CD4-positive, alpha-beta T cell treated with Interleukin-12 subunit alpha and Interleukin-12 subunit beta, for 1 hour (primary cell): ENCODE measurements around the gene SLC24A3.

Experiments used
- DNase-seq: peaks from one replicate; pipeline ENCODE4 v3.0.0-alpha.2; 2020

The SLC24A3 gene

DNA sequence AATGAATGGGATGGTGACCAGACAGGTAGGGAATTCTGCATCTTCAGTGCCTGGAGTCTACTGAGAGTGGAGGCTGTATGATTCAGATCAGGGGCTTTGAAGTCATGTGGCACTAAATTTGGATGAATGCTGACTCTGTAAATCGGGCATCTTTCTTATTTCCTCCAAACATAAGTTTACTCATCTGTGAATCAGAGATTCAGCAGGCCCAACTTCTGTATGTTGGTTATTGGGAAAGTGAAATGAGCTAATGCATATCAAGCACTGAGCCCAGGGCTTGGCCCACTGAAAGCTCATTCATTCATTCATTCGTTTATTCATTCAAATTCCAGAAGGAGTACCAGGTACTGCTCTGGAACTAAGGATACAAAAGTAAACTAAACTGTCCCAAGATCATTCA is 353.3 kb downstream of the SLC24A3 start:
- no peak for DNase-seq

DNA sequence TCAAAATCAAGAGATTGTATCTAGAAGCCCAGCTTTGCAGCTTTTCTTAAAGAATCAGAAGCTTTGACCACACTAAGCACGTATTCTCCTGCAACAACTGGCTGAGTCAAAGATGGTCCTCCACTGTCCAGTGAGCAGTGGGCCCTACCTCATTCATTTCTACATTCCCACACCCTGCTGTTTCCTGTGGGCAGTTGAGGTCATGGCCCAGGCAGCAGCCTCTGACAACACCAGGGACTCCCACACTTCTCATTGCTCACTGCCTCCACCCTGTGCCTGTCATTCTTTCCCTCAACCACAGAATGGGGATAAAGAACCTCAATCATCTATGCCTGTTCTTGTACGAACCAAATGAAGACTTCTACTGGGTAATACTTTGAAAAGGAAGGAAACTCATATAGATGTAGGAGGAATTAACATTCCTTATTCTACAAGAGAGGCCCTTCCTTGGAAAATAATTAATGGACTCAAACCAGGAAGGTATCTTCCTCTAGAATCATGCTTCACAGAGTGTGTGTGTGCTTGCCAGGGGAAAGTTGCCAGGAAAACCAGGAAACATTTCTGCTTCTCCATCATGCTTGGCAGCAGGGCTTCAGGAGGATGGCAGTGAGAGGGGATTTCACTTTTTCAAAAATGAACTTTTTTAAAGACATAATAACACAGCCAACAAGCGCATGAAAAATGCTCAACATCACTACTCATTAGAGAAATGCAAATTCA is 353.9 kb downstream of the SLC24A3 start:
- no peak for DNase-seq

DNA sequence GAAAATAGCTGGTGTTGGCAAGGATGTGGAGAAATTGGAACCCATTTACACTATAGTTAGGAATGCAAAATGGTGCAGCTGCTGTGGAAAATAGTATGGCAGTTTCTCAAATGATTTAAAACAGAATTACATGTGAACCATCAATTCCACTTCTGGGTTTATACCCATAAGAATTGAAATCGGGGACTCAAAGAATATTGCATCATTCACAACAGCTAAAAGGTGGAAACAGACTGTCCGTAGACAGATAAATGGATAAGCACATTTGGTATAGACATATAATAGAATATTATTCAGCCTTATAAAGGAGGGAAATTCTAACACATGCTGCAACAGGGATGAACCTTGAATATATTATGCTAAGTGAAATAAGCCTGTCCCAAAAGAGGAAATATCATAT is 355.7 kb downstream of the SLC24A3 start:
- no peak for DNase-seq

DNA sequence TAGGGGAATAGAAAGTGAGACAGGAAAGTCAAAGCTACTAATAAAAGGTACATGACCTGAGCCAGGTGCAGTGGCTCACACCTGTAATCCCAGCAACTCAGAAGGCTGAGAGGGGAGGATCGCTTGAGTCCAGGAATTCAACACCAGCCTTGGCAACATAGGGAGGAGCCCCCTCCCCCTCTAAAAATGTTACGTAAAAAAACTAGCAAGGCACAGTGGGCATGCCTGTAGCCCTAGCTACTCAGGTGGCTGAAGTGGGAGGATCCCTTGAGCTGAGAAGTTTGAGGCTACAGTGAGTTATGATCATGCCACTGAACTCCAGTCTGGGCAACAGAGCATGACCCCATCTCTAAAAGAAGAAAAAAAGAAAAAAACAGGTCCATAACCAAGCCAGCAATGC is 359.6 kb downstream of the SLC24A3 start:
- DNase-seq = no peak

DNA sequence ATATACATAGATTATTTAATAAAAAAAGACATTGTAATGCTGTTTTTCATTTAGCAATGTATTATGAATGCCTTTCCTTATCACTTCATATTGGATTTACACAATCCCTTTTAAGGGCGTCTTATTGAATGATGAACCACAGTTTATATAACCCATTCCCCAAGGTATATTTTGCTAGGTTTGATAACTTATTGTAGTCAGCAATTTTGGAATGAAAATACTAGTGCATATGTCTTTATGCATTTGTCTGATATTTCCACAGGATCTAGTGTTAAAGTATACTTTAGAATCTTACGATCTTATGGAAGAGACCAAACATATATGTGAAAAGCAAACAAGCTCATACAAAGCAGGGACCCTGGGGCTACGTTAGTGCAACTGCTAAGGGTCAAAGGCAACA is 365.2 kb downstream of the SLC24A3 start:
- no peak for DNase-seq

DNA sequence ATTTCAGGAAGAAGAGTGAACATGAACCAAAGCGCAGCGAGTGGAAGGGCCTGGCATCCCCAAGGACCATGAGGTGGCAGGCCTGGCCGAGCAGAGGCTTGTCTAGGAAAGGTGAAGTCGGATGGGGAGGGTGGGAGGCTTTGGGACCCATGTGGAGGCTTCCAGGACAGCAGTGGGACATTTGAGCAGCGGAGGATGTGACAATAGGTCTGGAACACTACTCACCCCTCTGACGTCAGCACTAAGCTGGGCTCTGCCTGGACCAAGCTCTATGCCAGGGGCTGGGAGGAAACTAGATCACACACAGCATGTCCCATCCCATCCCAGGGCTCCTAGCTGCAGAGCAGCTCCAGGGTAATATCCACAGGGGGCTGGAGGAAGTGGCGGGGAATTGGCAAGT is 370.3 kb downstream of the SLC24A3 start:
- DNase-seq = no peak

DNA sequence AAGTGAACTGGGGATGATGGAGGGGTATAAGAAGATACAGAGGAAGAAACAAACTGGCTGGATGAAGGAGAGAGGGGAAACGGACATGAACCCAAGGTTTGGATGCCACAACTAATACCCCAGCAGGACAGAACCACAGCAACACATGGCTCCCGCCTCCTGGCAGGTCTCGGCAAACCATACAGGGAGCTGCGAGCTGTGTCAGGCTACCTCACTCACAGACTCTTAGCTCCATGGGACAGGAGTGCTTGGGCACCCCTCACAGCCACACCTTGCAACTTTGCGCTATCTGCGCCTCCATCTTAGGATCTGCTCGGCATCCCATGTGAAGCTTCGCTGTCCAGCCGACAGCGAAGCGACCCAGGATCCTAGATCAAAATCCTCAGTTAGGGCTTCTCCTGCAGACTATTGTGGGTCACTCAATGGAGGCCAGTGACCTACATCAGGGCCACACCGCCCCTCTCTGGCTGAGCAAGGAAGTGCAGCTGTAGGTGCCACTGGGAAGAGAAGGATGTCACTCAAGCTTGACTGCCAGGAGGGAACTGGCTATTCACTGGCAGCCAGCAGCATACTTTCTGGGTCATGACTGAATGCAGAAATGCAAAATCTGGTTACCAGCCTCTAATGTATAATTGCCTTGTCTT is 371.2 kb downstream of the SLC24A3 start:
- peak; percentile 11 for DNase-seq

DNA sequence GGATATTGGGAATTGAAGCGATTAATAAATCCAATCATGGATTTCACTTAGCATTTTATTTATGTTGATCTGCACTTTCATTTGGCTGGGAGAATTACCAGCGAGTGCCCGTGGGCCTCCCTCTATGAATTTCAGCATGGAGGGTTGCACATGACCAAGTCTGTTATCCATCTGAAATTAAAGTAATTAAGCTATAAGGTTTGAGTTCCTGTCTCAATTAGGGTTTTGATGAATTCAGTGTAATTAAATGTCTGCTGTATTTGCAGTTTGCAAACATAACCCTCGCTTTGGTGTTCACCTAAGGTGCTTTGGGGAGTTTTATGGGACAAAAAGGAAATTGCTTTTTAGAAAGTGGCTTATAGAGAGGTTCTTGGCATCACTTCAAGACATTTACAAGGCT is 375.8 kb downstream of the SLC24A3 start:
- no peak for DNase-seq

DNA sequence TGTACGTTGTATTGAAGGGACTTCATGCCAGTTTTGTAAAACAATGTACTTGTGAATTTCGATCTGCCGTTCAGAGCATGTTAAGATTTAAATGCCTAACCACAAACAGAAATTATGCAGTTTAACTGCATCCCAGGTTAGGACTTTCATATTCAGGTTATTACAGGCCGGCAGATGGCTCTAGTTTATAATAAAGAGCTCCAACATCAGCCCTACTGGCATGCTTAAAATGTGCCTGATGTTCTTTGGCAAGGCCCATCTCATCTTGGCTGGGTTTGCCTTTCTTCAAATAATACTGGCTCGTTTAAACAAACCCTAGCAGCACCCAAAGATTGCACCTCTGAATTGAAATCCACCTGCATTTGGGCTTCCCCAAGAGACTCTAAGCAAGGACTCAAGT is 376.3 kb downstream of the SLC24A3 start:
- DNase-seq = no peak

DNA sequence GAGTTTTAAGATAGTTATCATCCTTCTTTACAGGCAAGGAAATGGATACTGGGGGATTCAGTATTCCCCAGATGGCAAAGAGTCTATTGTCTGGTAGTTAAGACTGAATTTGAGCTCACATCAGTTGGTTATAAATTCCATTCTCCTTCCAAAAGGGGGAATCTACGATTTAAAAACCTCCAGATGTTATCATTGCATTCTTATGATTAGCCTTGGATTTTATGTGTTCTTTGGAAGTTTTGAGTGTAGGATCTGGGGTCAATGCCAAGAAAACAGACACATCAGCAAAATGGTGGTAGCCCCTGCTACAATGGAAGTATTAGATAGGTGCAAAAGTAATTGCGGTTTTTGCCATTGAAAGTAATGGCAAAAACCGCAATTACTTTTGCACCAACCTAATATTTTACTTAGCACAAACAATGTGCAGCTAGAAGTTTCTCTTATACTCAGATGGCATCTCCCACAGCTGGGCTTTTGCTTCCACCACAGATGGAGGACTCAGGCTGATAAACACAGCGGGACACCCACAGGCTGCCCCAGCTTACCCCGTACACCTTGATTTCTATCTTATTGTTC is 377.4 kb downstream of the SLC24A3 start:
- no peak for DNase-seq

DNA sequence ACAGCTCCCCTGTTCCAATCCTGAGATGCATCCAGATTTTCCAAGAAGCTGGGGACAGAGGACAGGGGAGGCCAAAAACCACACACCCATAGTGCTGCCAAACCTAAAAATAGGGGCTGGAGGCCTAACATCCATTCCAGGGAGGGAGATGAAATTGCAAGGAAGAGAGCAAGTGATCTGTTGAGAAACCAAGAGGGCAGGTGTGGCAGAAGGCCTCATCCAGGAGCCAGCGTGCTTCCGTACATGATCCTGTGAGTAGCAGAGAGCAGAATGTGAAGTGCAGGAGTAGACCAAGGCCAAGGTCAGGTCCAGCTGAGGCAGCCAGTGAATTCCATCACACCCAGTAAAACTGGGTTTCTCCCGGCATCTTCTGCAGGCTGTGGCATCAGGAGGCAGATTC is 377.9 kb downstream of the SLC24A3 start:
- DNase-seq = no peak

DNA sequence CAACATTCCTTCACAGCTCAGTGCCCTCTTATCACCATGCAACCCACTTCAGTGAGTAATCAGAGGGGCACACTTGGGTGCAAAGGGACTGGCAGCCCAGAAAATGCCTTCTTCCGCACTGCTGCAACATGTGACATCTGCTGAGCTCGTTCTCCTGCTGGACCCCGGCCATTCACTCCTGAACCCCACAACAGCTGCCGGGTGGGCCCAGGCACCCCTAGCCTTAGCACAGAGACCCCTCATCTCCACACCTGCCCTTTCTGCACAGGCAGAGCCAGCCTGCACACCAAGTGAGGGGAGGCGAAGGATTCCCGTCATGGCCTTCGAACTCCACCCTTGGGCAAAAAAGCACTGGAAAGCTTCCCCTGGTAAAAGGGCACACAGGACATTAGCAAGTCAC is 381.3 kb downstream of the SLC24A3 start:
- DNase-seq = no peak

DNA sequence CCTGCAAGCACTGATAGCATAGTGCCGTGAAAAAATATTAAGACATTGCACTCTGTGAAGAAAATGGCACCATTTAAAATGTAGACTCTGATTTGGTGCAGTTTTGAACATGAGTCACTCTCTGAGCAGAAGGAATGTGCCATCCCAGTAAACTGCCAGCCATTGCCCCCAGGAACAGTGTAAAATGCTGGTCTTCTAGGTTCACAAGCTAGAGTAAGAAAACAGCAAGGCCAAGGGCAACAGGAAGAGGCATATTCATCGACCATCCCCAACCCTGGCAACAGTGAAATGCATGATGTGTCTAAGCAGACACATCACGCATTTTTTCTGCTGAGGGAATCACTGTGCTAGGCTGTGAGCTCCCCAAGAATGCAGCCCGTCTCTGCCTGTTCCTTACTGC is 382.5 kb downstream of the SLC24A3 start:
- DNase-seq = no peak

DNA sequence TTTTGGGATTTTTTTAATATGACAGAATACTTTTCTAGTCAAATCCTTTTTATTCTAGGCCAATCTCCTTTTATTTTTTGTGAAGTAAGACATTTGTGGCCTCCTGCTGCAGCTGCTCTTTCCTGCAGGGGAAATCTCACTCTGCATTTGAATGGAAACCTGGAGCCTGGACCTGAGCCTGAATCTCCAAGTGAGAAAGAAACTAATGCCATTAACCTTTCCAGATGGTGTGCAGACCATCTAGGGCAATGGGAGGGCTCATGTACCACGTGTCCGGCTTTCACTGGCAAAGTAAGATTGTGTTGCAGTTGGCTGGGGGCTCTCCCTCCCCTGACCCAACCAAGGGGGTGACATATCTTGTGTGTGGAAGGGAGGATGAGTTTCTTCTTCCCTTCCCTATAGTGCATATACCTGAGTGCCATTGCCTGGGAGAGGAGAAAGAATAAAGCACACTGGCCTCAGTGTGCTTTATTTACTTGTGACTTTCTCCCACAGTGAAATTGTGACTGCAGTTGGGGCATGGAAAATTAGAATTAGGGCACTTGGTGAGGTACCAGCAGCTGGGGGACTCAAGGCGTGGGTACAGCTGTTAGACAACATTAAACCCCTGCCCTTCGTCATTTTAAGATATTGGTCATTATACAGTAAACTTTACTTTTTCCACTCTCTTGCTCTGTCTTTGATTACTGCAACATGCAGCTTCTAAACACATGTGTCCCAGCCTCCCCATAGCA is 385.8 kb downstream of the SLC24A3 start:
- DNase-seq = no peak

DNA sequence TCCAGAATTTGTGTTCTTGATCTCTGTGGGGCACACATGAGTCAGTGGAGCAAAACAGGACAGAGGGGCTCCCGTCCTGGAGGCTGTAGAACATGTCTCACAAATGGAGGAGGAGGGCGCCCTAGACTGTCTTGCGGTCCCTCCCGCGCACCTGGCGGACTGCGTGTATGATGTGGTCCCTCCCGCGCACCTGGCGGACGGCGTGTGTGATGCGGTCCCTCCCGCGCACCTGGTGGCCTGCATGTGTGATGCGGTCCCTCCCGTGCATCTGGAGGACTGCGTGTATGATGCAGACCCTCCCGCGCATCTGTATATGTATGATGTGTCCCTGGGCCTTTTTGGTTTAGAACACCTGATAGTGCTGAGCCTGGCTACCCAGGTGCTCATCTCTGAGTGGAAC is 386.8 kb downstream of the SLC24A3 start:
- DNase-seq = no peak

DNA sequence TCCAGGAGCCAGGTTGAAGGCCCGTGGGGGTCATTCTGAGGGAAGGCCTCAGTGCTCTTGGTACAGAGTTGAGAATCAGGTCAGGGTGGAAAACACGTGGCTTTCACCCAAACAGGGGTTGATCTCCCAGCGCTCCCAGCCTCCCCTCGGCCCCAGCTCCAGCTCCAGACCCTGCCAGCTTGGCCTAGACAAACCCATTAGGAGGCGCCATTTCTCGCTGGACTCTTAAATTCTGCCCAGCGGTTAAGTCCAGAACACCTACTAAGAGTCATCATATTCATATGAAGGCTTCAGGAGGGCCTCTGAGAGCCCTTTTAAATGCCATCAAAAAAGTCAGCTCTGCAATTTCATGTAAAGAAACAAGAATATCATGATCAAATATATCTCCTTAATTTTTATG is 387.6 kb downstream of the SLC24A3 start:
- DNase-seq = no peak

DNA sequence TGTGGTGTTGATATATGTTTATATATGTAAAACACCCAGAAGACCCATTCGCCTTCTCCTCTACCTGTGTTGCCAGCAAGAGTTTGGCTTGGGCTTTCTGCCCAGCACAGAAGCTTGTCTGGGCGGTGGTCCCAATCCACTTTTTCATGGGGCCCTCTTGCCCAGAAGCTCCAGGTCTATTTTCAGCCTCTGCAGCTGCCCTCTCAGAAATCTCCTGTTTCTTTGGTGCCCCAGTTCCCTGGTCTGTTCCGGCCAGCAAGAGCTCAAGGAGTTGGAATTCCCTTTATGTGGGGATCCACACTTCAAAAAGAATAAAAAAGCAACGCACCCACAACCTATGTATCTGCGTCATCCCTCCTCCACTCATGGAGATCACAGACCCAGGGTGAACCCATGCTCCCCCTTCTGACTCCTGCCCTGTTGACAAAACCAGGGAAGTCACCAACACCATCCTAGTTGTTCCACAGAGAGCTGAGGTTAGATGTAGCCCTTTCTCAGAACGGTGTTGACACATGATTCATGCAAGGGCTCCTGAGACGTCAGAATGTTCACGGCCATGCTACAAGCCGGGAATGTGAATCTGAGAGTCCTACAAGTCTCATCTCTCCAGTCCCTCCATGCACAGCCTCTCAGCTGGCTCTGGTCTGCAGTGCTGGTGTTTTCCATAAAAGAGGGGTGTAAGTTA is 388.8 kb downstream of the SLC24A3 start:
- no peak for DNase-seq

DNA sequence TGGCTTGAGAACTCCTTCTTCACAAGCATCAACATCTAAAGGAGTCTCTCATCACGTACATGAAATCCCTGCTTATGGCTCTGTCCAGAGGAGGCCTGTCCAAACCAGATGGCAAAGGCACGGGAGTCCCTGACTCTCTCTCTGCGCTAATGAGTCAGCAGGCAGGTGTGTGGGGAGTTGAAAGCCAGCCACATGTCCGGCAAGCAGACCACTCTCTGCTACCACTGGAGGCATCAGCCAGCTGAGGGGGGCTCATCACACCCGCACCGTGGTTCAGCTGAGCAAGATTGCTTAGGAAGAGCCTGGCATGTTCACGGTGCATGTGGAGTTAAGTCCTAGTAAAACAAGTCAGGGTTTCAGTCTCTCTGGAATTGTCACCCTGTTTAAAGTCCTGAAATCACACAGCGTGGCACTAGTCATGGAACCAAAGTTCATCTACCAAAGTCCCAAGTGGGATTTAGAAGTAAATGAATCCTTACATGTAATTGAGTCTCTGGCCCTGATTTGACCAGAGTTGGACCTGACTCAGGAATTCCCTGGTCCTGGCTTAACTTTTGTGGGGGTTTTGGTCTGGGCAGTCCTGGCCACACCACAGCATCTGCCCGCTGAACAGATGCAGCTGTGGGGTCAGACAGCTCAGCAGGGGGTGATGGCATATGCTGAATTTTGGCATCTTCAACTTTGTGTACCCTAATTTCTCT is 390.4 kb downstream of the SLC24A3 start:
- no peak for DNase-seq

DNA sequence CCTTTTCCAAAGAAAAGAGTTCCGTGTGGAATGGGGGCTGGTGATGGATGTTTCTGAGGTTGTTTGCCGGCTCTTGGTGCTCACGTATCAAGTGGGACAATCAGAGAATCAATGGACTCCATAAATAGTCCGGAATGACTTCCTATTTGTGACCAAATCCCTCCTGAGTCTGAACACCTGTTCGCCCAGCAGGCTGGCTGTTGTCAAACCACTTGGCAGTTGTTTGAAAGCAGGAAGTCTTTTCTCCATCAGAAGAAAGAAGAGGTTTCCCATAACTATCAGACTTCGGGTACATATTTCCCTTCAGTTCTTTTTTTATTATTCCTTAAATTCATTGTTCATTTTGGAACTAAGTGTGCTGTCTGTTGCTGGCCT is 390.9 kb downstream of the SLC24A3 start:
- DNase-seq = no peak

DNA sequence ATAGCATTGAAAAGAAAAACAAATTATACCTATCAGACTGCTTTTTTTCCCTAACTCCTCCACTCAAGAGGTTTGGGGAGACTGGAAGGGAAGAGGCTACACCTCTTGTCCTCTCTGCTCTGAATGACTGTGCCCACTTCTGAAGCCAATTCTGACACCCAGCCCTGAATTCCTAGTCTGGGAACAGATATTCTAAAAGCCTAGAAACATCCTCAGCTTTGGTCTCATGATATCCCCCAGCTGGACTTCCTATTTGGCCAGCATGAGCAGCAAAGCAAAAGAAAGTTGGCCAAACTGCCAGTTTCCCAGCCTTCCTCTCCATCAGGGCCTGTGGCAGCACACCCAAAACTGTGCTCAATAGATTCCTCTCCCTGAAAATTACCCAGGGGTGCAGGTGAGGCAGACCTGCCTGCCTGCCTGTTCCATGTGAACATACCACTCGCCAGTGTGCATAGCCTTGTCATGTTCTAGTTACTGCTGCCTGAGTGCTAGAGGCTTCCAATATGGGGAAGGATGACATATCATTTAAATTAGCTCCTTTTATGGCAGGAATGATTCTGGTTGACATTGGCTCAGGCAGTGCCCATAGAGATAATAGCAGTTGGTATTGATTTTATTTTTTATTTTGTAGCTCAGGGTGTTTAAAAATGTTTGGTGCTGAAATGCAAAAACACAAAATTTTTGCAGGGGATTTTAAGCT is 393.5 kb downstream of the SLC24A3 start:
- DNase-seq = no peak

DNA sequence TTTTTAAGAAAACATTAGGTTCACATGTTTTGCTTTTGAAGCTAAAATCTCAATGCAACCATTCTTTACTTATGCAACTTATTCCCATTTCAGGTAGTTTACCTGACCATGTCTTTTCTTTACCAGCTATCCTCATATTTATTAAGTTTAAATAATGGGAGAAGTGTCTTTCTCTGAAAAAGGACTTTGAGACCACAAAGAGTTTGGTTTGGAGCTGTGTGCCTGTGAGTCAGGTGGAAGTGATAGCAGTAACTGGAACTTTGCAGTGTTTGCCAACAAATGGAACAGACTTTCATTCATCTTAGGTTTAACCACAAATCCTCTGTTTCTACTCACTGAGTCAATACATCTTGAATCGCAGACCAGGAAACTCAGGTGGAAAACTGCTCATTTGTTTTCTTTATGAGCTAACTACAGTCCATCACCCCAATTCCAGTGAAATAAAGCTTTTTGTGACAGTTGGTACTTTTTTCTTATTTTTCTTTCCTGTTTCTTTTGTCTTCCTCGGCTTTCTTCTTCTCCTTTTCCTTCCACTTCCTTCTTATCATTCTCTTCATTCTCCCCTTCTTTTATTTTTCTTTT is 397.3 kb downstream of the SLC24A3 start:
- DNase-seq = no peak

DNA sequence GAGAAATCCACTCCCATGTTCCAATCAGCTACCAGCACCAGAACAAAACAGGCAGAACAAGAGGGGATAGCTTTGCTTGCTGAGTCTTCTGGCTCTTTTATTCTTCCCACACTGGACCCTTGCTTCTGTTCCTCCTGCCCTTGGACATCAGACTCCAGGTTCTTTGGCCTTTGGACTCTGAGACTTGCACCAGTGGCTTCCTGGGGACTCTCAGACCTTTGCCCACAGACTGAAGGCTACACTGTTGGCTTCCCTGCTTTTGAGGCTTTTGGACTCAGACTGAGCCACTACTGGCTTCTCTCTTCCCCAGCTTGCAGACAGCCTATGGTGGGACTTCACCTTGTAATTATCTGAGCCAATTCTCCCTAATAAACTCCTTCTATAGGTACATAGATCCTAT is 403.2 kb downstream of the SLC24A3 start:
- no peak for DNase-seq
